Activated naive CD8-positive, alpha-beta T cell treated with anti-CD3 and anti-CD28 coated beads, Interleukin-2, amount 50 U/mL, for 24 hours (primary cell): ENCODE results near the gene LCT.

Experiments
- ATAC-seq: fragments of 150-1000 bp; cut with Tn5 transposase; one replicate; pipeline ENCODE4 v1.10.0; 2021
- DNase-seq: peaks from one replicate; pipeline ENCODE4 v3.0.0; 2021
- H3K27ac Mint-ChIP-seq: one replicate; pipeline ENCODE4 v1.8.0; 2021; ENCODE audit warnings: mild to moderate bottlenecking, mixed read lengths
- H3K27me3 Mint-ChIP-seq: one replicate; pipeline ENCODE4 v1.8.0; 2021; ENCODE audit warnings: mixed read lengths
- H3K36me3 Mint-ChIP-seq: one replicate; pipeline ENCODE4 v1.8.0; 2021; ENCODE audit warnings: low read depth, mixed read lengths
- H3K4me1 Mint-ChIP-seq: one replicate; pipeline ENCODE4 v1.8.0; 2021; ENCODE audit warnings: mixed read lengths
- H3K4me3 Mint-ChIP-seq: one replicate; pipeline ENCODE4 v1.8.0; 2021; ENCODE audit warnings: mild to moderate bottlenecking, moderate library complexity, mixed read lengths
- H3K9me3 Mint-ChIP-seq: one replicate; pipeline ENCODE4 v1.8.0; 2021; ENCODE audit warnings: mixed read lengths

LCT gene

GRCh38 chr2:135762022-135762421 lies 75.0 kb downstream of the LCT start:
- Mint-ChIP-seq H3K27ac (no peak overlapping the region), H3K36me3 (peaks cover 39% of the 10 kb centered on the region), H3K4me3 (no peak overlapping the region), H3K4me1 (peaks cover 12% of the 10 kb centered on the region), H3K27me3 (no peaks in the 10 kb centered on the region), H3K9me3 (peaks cover 4% of the 10 kb centered on the region)
- DNase-seq (no peak), ATAC-seq (no peak)

DNA sequence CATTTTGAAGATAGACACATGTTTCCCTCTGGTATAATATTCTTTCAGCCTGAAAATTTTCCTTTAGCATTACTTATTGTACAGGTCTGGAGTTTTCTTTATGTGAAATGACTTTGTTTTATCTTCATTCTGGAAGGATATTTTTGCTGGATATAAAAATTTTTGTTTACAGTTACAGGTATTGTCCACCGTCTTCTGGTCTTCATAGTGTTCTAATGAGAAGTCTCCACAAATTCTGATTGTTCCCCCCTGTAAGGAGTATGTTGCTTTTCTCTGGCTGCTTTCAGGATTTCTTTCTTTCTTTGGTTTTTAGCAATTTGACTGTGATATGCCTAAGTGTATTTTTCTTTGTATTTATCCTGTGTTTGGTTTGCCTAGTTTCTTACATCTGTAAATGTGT lies 80.3 kb downstream of the LCT start:
- Mint-ChIP-seq H3K27ac (no peak overlapping the region), H3K27me3 (no peaks in the 10 kb centered on the region), H3K4me1 (peaks cover 6% of the 10 kb centered on the region), H3K9me3 (peaks cover 16% of the 10 kb centered on the region), H3K4me3 (no peak overlapping the region), H3K36me3 (peaks cover 57% of the 10 kb centered on the region)
- DNase-seq (no peak), ATAC-seq (no peak)

GRCh38 chr2:135755573-135755972 lies 81.4 kb downstream of the LCT start:
- H3K27ac Mint-ChIP-seq, result no peak overlapping the region
- H3K36me3 Mint-ChIP-seq, result peaks cover 58% of the 10 kb centered on the region
- H3K4me1 Mint-ChIP-seq, result peaks cover 6% of the 10 kb centered on the region
- peaks cover 16% of the 10 kb centered on the region for H3K9me3 Mint-ChIP-seq
- no peak for DNase-seq
- no peaks in the 10 kb centered on the region for H3K27me3 Mint-ChIP-seq
- ATAC-seq, result no peak
- H3K4me3 Mint-ChIP-seq, result no peak overlapping the region

DNA sequence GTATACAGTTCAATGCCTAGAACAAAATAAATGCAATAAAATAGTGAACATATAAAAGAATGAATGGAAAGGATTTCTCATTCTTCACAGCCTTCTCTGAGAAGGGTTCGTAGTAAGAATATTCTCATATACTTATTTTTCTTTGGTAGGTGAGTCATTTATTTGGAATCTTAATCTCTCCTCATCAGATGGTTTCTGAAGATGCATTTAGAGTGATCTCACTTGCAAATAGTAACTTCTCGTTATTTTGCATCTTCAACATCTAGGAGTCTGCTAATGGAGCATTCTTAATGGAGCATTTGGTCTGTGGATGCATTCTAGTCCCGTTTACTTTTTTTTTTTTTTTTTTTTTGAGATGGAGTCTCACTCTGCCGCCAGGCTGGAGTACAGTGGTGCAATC lies 91.4 kb downstream of the LCT start:
- ATAC-seq (no peak), DNase-seq (no peak)
- Mint-ChIP-seq H3K27me3 (no peaks in the 10 kb centered on the region), H3K4me3 (no peak overlapping the region), H3K36me3 (peaks cover 39% of the 10 kb centered on the region), H3K27ac (no peak overlapping the region), H3K9me3 (peaks cover 4% of the 10 kb centered on the region), H3K4me1 (peaks cover 39% of the 10 kb centered on the region)

GRCh38 chr2:135744760-135745314 lies 92.1 kb downstream of the LCT start:
- peaks cover 4% of the 10 kb centered on the region for H3K9me3 Mint-ChIP-seq
- peak; percentile 19 for DNase-seq
- peaks cover 34% of the 10 kb centered on the region for H3K36me3 Mint-ChIP-seq
- ATAC-seq, result peak; percentile 27
- H3K27me3 Mint-ChIP-seq, result no peaks in the 10 kb centered on the region
- H3K27ac Mint-ChIP-seq, result no peak overlapping the region
- H3K4me1 Mint-ChIP-seq, result peaks cover 39% of the 10 kb centered on the region
- peak overlapping the region; percentile 99 for H3K4me3 Mint-ChIP-seq

DNA sequence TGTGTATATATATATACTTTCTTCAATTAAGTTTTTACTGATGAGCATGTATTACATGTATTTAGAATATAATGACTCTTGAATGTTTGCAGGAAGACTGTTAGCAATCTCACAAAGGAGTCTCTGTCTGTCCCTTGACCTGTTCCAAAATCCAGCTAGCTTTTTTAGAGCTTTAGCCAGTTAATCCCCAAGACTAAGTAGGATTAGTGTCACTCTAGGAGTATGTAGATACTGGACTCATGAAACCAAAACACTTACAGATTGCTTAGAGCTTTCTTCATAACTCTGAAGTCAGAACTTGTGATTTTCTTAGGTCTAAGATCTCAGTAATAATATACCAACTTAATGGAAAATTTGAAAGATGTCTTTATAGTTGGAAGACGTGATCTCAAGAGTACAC lies 93.1 kb downstream of the LCT start:
- peak overlapping the region; percentile 99 for H3K4me3 Mint-ChIP-seq
- H3K27ac Mint-ChIP-seq, result peak overlapping the region; percentile 38
- H3K36me3 Mint-ChIP-seq, result peaks cover 29% of the 10 kb centered on the region
- H3K4me1 Mint-ChIP-seq, result peaks cover 39% of the 10 kb centered on the region
- H3K9me3 Mint-ChIP-seq, result peaks cover 4% of the 10 kb centered on the region
- ATAC-seq (no peak), DNase-seq (no peak)
- H3K27me3 Mint-ChIP-seq, result no peaks in the 10 kb centered on the region

- no peak for DNase-seq
- peaks cover 38% of the 10 kb centered on the region for H3K4me1 Mint-ChIP-seq
Measured at GRCh38 chr2:135742325-135742757, 94.6 kb downstream of the LCT start.

DNA sequence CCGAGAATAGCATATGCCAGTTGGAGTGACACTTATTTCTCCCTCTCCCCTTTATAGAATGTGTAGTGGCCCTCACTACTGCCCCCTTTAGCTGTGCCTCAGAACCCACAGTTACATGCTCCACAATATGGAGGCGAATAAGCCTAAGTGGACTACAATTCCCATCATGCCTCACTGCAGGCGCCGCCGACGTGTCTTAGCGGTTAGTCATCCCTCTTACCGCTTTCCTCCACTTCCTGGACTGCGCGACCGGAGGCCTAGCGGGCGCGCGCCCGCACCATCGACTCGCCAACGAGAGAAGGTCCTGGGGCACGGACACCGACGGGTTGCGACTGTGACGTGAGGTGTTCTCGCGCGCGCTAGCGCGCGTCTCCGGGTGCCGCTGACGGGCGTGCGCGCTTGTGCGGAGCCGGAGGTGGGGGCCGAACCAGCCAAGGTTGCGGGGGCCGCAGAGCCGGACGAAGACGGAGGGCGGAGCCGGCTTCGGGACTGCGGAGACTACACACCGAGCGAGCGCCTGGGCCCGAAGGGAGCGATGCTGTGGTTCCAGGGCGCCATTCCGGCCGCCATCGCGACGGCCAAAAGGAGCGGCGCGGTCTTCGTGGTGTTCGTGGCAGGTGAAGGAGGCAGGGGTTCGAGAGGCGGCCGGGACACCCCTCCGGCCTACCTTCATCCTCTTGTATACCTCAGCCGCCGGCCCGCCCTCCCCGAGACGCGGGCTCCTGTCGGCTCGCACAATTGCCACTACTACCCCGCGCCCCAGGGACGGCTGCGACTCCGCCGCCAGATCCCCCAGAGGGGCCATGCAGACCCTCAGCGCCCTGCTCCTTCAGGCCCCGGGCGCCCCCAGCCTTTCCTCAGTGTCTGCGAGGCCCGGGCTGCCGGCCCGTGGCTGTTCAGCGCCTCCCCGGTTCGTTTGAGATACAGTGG lies 95.3 kb downstream of the LCT start, which contains the start of gene UBXN4:
Gene UBXN4, plus strand, starts transcription at position 461 of the 930 bp plus-strand sequence. Its CDS starts 75 bp downstream, at position 536.
- Mint-ChIP-seq H3K4me1 (peaks cover 36% of the 10 kb centered on the region), H3K4me3 (peak within 1 kb of the TSS; percentile 99), H3K9me3 (peaks cover 4% of the 10 kb centered on the region), H3K27me3 (no peaks in the 10 kb centered on the region), H3K36me3 (peaks cover 17% of the 10 kb centered on the region), H3K27ac (peak within 1 kb of the TSS; percentile 99)
- ATAC-seq (peak; percentile 96), DNase-seq (peak; percentile 96)

More at GRCh38 chr2:135742325-135742757, 94.6 kb downstream of the LCT start:
- H3K27me3 Mint-ChIP-seq, result no peaks in the 10 kb centered on the region
- peaks cover 4% of the 10 kb centered on the region for H3K9me3 Mint-ChIP-seq
- peak; percentile 4 for ATAC-seq
- H3K27ac Mint-ChIP-seq, result peak overlapping the region; percentile 99
- H3K36me3 Mint-ChIP-seq, result peaks cover 21% of the 10 kb centered on the region
- peak overlapping the region; percentile 99 for H3K4me3 Mint-ChIP-seq

DNA sequence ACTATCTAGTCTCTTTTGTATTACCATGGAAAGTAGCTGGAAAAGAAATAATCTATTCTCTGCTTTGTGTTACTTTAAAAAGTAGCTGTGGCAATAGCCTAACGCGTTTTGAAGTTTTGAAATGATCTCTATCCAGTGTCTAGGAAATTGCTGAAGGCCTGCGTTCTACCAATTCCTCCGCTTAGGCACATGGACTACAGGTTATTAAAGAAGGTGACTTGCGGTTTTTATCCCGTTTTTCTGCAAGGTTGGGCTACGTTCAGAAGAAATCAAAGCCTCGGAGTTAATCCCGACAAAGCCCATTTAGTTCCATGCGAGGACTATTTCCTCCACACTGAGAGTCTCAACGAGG lies 96.0 kb downstream of the LCT start:
- H3K36me3 Mint-ChIP-seq, result peaks cover 12% of the 10 kb centered on the region
- DNase-seq, result no peak
- no peak for ATAC-seq
- H3K9me3 Mint-ChIP-seq, result peaks cover 4% of the 10 kb centered on the region
- no peaks in the 10 kb centered on the region for H3K27me3 Mint-ChIP-seq
- peaks cover 31% of the 10 kb centered on the region for H3K4me1 Mint-ChIP-seq
- peak overlapping the region; percentile 85 for H3K27ac Mint-ChIP-seq
- peak overlapping the region; percentile 99 for H3K4me3 Mint-ChIP-seq

DNA sequence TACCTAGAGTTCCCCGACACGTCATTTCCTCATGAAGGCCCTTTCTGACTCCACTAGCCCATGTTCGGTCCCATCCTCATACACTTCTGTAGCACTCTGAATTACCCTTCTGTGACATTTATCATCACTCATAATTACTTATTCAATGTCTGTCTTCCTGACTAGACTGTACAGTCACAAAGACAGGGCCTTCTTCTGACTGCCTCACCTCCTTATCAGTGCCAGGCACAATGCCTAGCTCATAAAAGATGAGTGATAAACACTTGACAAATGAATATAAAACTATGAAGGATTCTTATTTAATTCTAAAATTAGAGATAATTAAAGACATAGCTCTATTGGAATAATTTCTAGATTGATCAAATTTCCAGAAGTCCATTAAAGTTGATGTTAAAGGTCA lies 96.8 kb downstream of the LCT start:
- Mint-ChIP-seq H3K4me3 (no peak overlapping the region), H3K9me3 (peaks cover 4% of the 10 kb centered on the region), H3K27me3 (no peaks in the 10 kb centered on the region), H3K27ac (no peak overlapping the region), H3K36me3 (peaks cover 7% of the 10 kb centered on the region), H3K4me1 (peaks cover 26% of the 10 kb centered on the region)
- ATAC-seq, result no peak
- DNase-seq, result no peak
